MM.1S (cell line): ENCODE results near the gene PIAS4.

Experiments
- EZH2 ChIP-seq: fragments of 300-600 bp; sonication (generic); optimal IDR thresholded peaks from 2 replicates; pipeline ENCODE3; 2017; ENCODE audit warnings: low read depth, mild to moderate bottlenecking, antibody characterized with exemption, low read length, mixed read lengths
- EZH2phosphoT487 ChIP-seq: fragments of 300-600 bp; sonication (generic); IDR thresholded peaks from 2 replicates; pipeline ENCODE4 v1.6.1; 2018; ENCODE audit warnings: antibody characterized with exemption, low read length
- TF ChIP-seq, protein P1 (sequence below): fragments of 300-600 bp; sonication (generic); IDR thresholded peaks from 2 replicates; pipeline ENCODE4 v1.5.1; 2016; ENCODE audit warnings: antibody characterized with exemption, low read length, mixed read lengths

DNA sequence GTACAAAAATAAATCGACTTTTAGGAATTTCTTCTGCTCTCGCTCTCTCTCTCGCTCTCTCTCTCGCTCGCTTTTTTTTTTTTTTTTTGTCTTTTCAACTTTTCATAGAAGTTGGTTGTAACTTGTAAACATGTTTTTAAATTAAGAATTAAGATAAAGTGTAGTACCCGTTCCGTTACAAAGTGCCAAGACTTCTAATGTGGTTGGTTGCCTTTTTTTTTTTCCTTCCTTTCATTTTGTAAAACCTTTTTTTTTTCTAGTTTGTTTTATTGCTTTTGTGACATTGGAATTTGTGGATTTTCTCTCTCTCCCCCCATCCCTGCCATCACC is 38.8 kb downstream of the PIAS4 start:
- TF ChIP-seq, protein P1, sequence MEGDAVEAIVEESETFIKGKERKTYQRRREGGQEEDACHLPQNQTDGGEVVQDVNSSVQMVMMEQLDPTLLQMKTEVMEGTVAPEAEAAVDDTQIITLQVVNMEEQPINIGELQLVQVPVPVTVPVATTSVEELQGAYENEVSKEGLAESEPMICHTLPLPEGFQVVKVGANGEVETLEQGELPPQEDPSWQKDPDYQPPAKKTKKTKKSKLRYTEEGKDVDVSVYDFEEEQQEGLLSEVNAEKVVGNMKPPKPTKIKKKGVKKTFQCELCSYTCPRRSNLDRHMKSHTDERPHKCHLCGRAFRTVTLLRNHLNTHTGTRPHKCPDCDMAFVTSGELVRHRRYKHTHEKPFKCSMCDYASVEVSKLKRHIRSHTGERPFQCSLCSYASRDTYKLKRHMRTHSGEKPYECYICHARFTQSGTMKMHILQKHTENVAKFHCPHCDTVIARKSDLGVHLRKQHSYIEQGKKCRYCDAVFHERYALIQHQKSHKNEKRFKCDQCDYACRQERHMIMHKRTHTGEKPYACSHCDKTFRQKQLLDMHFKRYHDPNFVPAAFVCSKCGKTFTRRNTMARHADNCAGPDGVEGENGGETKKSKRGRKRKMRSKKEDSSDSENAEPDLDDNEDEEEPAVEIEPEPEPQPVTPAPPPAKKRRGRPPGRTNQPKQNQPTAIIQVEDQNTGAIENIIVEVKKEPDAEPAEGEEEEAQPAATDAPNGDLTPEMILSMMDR = no peak
- TF ChIP-seq EZH2phosphoT487 = no peak
- no peak for TF ChIP-seq EZH2
